Activated CD4-positive, alpha-beta memory T cell treated with anti-CD3 and anti-CD28 coated beads for 36 hours (primary cell): ENCODE measurements around the gene OR5AR1. TPM values are rescaled to one million over a fixed set of nuclear protein-coding genes. Genes with fewer than 3 reads are reported as not detected.

ENCODE experiments used
- CTCF ChIA-PET: fragments of 350-600 bp; sonication (Branson Sonifier 250); formaldehyde crosslinking; loops from one replicate; lab custom pipeline; 2021; ENCODE audit warnings: antibody characterized with exemption, inconsistent platforms; lab: Charles Lee
- POLR2A ChIA-PET: fragments of 350-600 bp; sonication (Branson Sonifier 250); formaldehyde crosslinking; loops from one replicate; lab custom pipeline; 2021; ENCODE audit warnings: antibody characterized with exemption; lab: Charles Lee
- DNase-seq: peaks from one replicate; pipeline ENCODE4 v3.0.0-alpha.2; 2020
- H3K27ac Mint-ChIP-seq: one replicate; pipeline ENCODE4 v1.8.0; 2021; ENCODE audit warnings: mixed read lengths
- H3K27me3 Mint-ChIP-seq: one replicate; pipeline ENCODE4 v1.8.0; 2021; ENCODE audit warnings: mixed read lengths
- H3K36me3 Mint-ChIP-seq: one replicate; pipeline ENCODE4 v1.8.0; 2021; ENCODE audit warnings: mixed read lengths
- H3K4me1 Mint-ChIP-seq: one replicate; pipeline ENCODE4 v1.8.0; 2021; ENCODE audit warnings: low read depth, mixed read lengths
- H3K4me3 Mint-ChIP-seq: one replicate; pipeline ENCODE4 v1.8.0; 2021; ENCODE audit warnings: mild to moderate bottlenecking, mixed read lengths
- H3K9me3 Mint-ChIP-seq: one replicate; pipeline ENCODE4 v1.8.0; 2021; ENCODE audit warnings: mixed read lengths
- intact Hi-C: fragments of 100-400 bp; cut with micrococcal nuclease; formaldehyde crosslinking; loops from one replicate; pipeline ENCODE4 v1.15.1; 2023
- total RNA-seq, 2 experiments: library from RNA; stranded (reverse); gene quantifications; one replicate each; pipeline ENCODE4 v1.2.3, GENCODE V29; 2021

OR5AR1 gene
- total RNA-seq, 2 experiments from 2014 or later, result not detected

GRCh38 chr11:56700242-56700913, 36.9 kb downstream of the OR5AR1 start:
- intact Hi-C loops, result no loop called here

GRCh38 chr11:56700914-56701485, 37.5 kb downstream of the OR5AR1 start:
- Mint-ChIP-seq H3K4me1 (no peaks in the 10 kb centered on the region), H3K9me3 (peaks cover 5% of the 10 kb centered on the region), H3K27me3 (no peaks in the 10 kb centered on the region), H3K4me3 (no peak overlapping the region), H3K36me3 (no peaks in the 10 kb centered on the region), H3K27ac (no peak overlapping the region)
- ChIA-PET POLR2A (no interaction called here), CTCF (no interaction called here)
- DNase-seq, result no peak
- intact Hi-C loops, result no loop called here

More at GRCh38 chr11:56700242-56700913, 36.9 kb downstream of the OR5AR1 start:
- Mint-ChIP-seq H3K4me3 (no peak overlapping the region), H3K27ac (no peak overlapping the region), H3K4me1 (no peaks in the 10 kb centered on the region), H3K9me3 (no peaks in the 10 kb centered on the region), H3K36me3 (no peaks in the 10 kb centered on the region), H3K27me3 (no peaks in the 10 kb centered on the region)
- ChIA-PET POLR2A (no interaction called here), CTCF (no interaction called here)
- no peak for DNase-seq

- ChIA-PET CTCF (no interaction called here), POLR2A (no interaction called here)
- H3K4me3 Mint-ChIP-seq, result no peak overlapping the region
- no peaks in the 10 kb centered on the region for H3K36me3 Mint-ChIP-seq
- DNase-seq, result no peak
- peaks cover 25% of the 10 kb centered on the region for H3K9me3 Mint-ChIP-seq
- no peak overlapping the region for H3K27ac Mint-ChIP-seq
- intact Hi-C loops, result no loop called here
- H3K4me1 Mint-ChIP-seq, result no peaks in the 10 kb centered on the region
- H3K27me3 Mint-ChIP-seq, result no peaks in the 10 kb centered on the region
These were observed 42.4 kb downstream of the OR5AR1 start for GRCh38 chr11:56705784-56706396.

GRCh38 chr11:56706486-56706885, 43.0 kb downstream of the OR5AR1 start:
- intact Hi-C loops, result no loop called here
- Mint-ChIP-seq H3K9me3 (peaks cover 28% of the 10 kb centered on the region), H3K4me1 (no peaks in the 10 kb centered on the region), H3K27ac (no peak overlapping the region), H3K36me3 (no peaks in the 10 kb centered on the region), H3K4me3 (no peak overlapping the region), H3K27me3 (no peaks in the 10 kb centered on the region)
- ChIA-PET CTCF (no interaction called here), POLR2A (no interaction called here)
- no peak for DNase-seq

- POLR2A ChIA-PET, result no interaction called here
- no peak for DNase-seq
- H3K36me3 Mint-ChIP-seq, result no peaks in the 10 kb centered on the region
- no peaks in the 10 kb centered on the region for H3K4me1 Mint-ChIP-seq
- no peak overlapping the region for H3K4me3 Mint-ChIP-seq
- H3K27me3 Mint-ChIP-seq, result no peaks in the 10 kb centered on the region
- H3K9me3 Mint-ChIP-seq, result peaks cover 32% of the 10 kb centered on the region
- H3K27ac Mint-ChIP-seq, result no peak overlapping the region
- intact Hi-C loops, result no loop called here
- CTCF ChIA-PET, result no interaction called here
These were observed 50.7 kb downstream of the OR5AR1 start for GRCh38 chr11:56714206-56714605.

Other genes with a start within 250 kb of the OR5AR1 start
- gene OR5M3, start 190.3 kb upstream of the OR5AR1 start, total RNA-seq, result not detected
- gene OR5M8, start 172.3 kb upstream of the OR5AR1 start, total RNA-seq, result not detected
- not detected for gene OR5M11, start 120.4 kb upstream of the OR5AR1 start, total RNA-seq
- gene OR5M10, start 86.0 kb upstream of the OR5AR1 start, total RNA-seq, result not detected
- gene OR5M1, start 48.8 kb upstream of the OR5AR1 start, total RNA-seq, result not detected
- gene OR5AP2, start 21.2 kb upstream of the OR5AR1 start, total RNA-seq, result not detected
- not detected for gene OR9G1, start 35.4 kb downstream of the OR5AR1 start, total RNA-seq
- not detected for gene OR9G4, start 85.0 kb downstream of the OR5AR1 start, total RNA-seq